KMS-11 (cell line): Measurements from ENCODE around the gene ADD1.
"Not testable (repeated sequence)": the region's sequence is repeated elsewhere in the genome, so short reads cannot be mapped to it uniquely, and the experiment has no call there.

Experiments
- H2AFZ ChIP-seq: fragments of 200-600 bp; sonication (generic); 2 replicates; pipeline ENCODE4 v1.6.1; 2016; ENCODE audit warnings: antibody characterized with exemption, mixed run types, low read depth
- H3K27ac ChIP-seq: fragments of 200-600 bp; sonication (generic); 2 replicates; pipeline ENCODE4 v1.6.1; 2016; ENCODE audit warnings: mild to moderate bottlenecking, mixed run types
- H3K27me3 ChIP-seq: fragments of 200-600 bp; sonication (generic); 2 replicates; pipeline ENCODE4 v1.6.1; 2017; ENCODE audit warnings: mild to moderate bottlenecking, low read depth, mixed run types, moderate library complexity; ENCODE audit not compliant: insufficient read depth
- H3K36me3 ChIP-seq: fragments of 200-600 bp; sonication (generic); 2 replicates; pipeline ENCODE4 v1.6.1; 2017; ENCODE audit warnings: mild to moderate bottlenecking, mixed run types; ENCODE audit not compliant: insufficient read depth
- H3K4me1 ChIP-seq: fragments of 200-600 bp; sonication (generic); 2 replicates; pipeline ENCODE4 v1.6.1; 2016; ENCODE audit warnings: mild to moderate bottlenecking, low read depth, mixed run types; ENCODE audit not compliant: poor library complexity, severe bottlenecking
- H3K4me2 ChIP-seq: fragments of 200-600 bp; sonication (generic); 2 replicates; pipeline ENCODE4 v1.7.0; 2016; ENCODE audit warnings: mild to moderate bottlenecking, mixed run types
- H3K4me3 ChIP-seq: fragments of 200-600 bp; sonication (generic); IDR thresholded peaks from 2 replicates; pipeline ENCODE4 v1.6.1; 2017; ENCODE audit warnings: low read depth, low read length, mixed read lengths; ENCODE audit not compliant: insufficient read depth
- H3K79me2 ChIP-seq: fragments of 200-600 bp; sonication (generic); 2 replicates; pipeline ENCODE4 v1.6.1; 2016; ENCODE audit warnings: low read depth, mixed run types; ENCODE audit not compliant: insufficient read depth
- H3K9ac ChIP-seq: fragments of 200-600 bp; sonication (generic); 2 replicates; pipeline ENCODE4 v1.6.1; 2016; ENCODE audit warnings: mild to moderate bottlenecking, mixed run types
- H4K20me1 ChIP-seq: fragments of 200-600 bp; sonication (generic); 2 replicates; pipeline ENCODE4 v1.6.1; 2016; ENCODE audit warnings: mild to moderate bottlenecking, mixed run types; ENCODE audit not compliant: insufficient read depth
- CTCF ChIP-seq: fragments of 200-600 bp; sonication (generic); conservative IDR thresholded peaks from 2 replicates; pipeline ENCODE4 v1.6.1; 2017; ENCODE audit warnings: low read depth, mild to moderate bottlenecking, antibody characterized with exemption, low read length, moderate library complexity, mixed read lengths

The ADD1 gene

GRCh38 chr4:2942532-2943363 lies 99.1 kb downstream of the ADD1 start:
- no peaks in the 10 kb centered on the region for H3K79me2 ChIP-seq
- H3K36me3 ChIP-seq = no peaks in the 10 kb centered on the region; the same call in 1 of the 2 replicates
- no peaks in the 10 kb centered on the region for H4K20me1 ChIP-seq
- no peak overlapping the region for H3K9ac ChIP-seq
- H3K4me2 ChIP-seq = no peak overlapping the region
- no peak for TF ChIP-seq CTCF
- no peak overlapping the region for H2AFZ ChIP-seq
- H3K27me3 ChIP-seq = no peaks in the 10 kb centered on the region
- H3K27ac ChIP-seq = no peak overlapping the region
- H3K4me1 ChIP-seq = no peaks in the 10 kb centered on the region
- H3K4me3 ChIP-seq = no peak overlapping the region

- Histone ChIP-seq H3K4me1 (no peaks in the 10 kb centered on the region), H3K27me3 (no peaks in the 10 kb centered on the region), H3K79me2 (no peaks in the 10 kb centered on the region), H3K27ac (no peak overlapping the region), H4K20me1 (no peaks in the 10 kb centered on the region), H3K4me2 (no peak overlapping the region), H3K4me3 (no peak overlapping the region), H3K36me3 (no peaks in the 10 kb centered on the region; the same call in 1 of the 2 replicates), H2AFZ (no peak overlapping the region), H3K9ac (no peak overlapping the region)
- TF ChIP-seq CTCF = no peak
Measured at GRCh38 chr4:2943364-2944090, 99.9 kb downstream of the ADD1 start.

- H3K4me2 ChIP-seq = no peak overlapping the region
- no peaks in the 10 kb centered on the region for H3K79me2 ChIP-seq
- no peaks in the 10 kb centered on the region for H3K27me3 ChIP-seq
- no peak overlapping the region for H3K27ac ChIP-seq
- H3K9ac ChIP-seq = no peak overlapping the region
- no peaks in the 10 kb centered on the region for H4K20me1 ChIP-seq
- H2AFZ ChIP-seq = no peak overlapping the region
- no peak for TF ChIP-seq CTCF
- no peaks in the 10 kb centered on the region; the same call in 1 of the 2 replicates for H3K36me3 ChIP-seq
- H3K4me1 ChIP-seq = no peaks in the 10 kb centered on the region
- H3K4me3 ChIP-seq = no peak overlapping the region
Measured at GRCh38 chr4:2944091-2944482, 100.4 kb downstream of the ADD1 start.

GRCh38 chr4:2944586-2945526 lies 101.2 kb downstream of the ADD1 start:
- no peak for TF ChIP-seq CTCF
- no peaks in the 10 kb centered on the region; the same call in 1 of the 2 replicates for H3K36me3 ChIP-seq

GRCh38 chr4:2945619-2946604 lies 102.3 kb downstream of the ADD1 start:
- not testable (repeated sequence) for H3K27ac ChIP-seq, H3K36me3 ChIP-seq, H2AFZ ChIP-seq, H3K79me2 ChIP-seq, H3K27me3 ChIP-seq, H3K9ac ChIP-seq, H4K20me1 ChIP-seq, H3K4me1 ChIP-seq, H3K4me2 ChIP-seq, H3K4me3 ChIP-seq

More at GRCh38 chr4:2944586-2945526, 101.2 kb downstream of the ADD1 start:
- H3K9ac ChIP-seq = no peak overlapping the region
- H2AFZ ChIP-seq = no peak overlapping the region
- H3K4me3 ChIP-seq = no peak overlapping the region
- no peaks in the 10 kb centered on the region for H3K27me3 ChIP-seq
- H3K4me2 ChIP-seq = no peak overlapping the region
- H3K27ac ChIP-seq = no peak overlapping the region
- H4K20me1 ChIP-seq = no peaks in the 10 kb centered on the region
- no peaks in the 10 kb centered on the region for H3K4me1 ChIP-seq
- H3K79me2 ChIP-seq = no peaks in the 10 kb centered on the region
